MM.1S (cell line): ENCODE measurements around the gene GPR107.

ENCODE experiments used
- DNase-seq: peaks from one replicate; pipeline ENCODE4 v3.0.0-alpha.2; 2015
- H2AFZ ChIP-seq: fragments of 300-600 bp; sonication (generic); 2 replicates; pipeline ENCODE4 v1.6.0; 2016; ENCODE audit warnings: antibody characterized with exemption, low read length
- H3F3A ChIP-seq: fragments of 300-600 bp; sonication (generic); 2 replicates; pipeline ENCODE4 v1.6.1; 2016; ENCODE audit warnings: mild to moderate bottlenecking, antibody characterized with exemption, low read length, moderate library complexity, mixed read lengths; ENCODE audit not compliant: insufficient read depth
- H3K27ac ChIP-seq: fragments of 300-600 bp; sonication (generic); 2 replicates; pipeline ENCODE4 v1.5.1; 2016; ENCODE audit warnings: mild to moderate bottlenecking, low read length
- H3K27me3 ChIP-seq: fragments of 300-600 bp; sonication (generic); replicated peaks from 2 replicates; pipeline ENCODE4 v1.6.0; 2016; ENCODE audit warnings: low read length; ENCODE audit not compliant: insufficient read depth
- H3K36me3 ChIP-seq: fragments of 300-600 bp; sonication (generic); replicated peaks from 2 replicates; pipeline ENCODE4 v1.6.1; 2016; ENCODE audit warnings: mild to moderate bottlenecking, low read length, mixed read lengths; ENCODE audit not compliant: insufficient read depth
- H3K4me1 ChIP-seq: fragments of 300-600 bp; sonication (generic); 2 replicates; pipeline ENCODE4 v1.6.1; 2016; ENCODE audit warnings: low read length, mixed read lengths
- H3K4me2 ChIP-seq: fragments of 300-600 bp; sonication (generic); 2 replicates; pipeline ENCODE4 v1.6.0; 2016; ENCODE audit warnings: low read depth, low read length
- H3K4me3 ChIP-seq: fragments of 300-600 bp; sonication (generic); 2 replicates; pipeline ENCODE4 v1.5.1; 2016; ENCODE audit warnings: low read length, mixed read lengths
- H3K79me2 ChIP-seq: fragments of 300-600 bp; sonication (generic); 2 replicates; pipeline ENCODE4 v1.6.1; 2016; ENCODE audit warnings: mixed run types, low read length, mixed read lengths
- H3K9ac ChIP-seq: fragments of 300-600 bp; sonication (generic); 2 replicates; pipeline ENCODE4 v1.6.1; 2016; ENCODE audit warnings: low read length, mixed read lengths
- H3K9me2 ChIP-seq: fragments of 300-600 bp; sonication (generic); replicated peaks from 2 replicates; pipeline ENCODE4 v1.6.1; 2016; ENCODE audit warnings: mild to moderate bottlenecking, low read length, mixed read lengths; ENCODE audit not compliant: insufficient read depth
- H3K9me3 ChIP-seq: fragments of 300-600 bp; sonication (generic); replicated peaks from 2 replicates; pipeline ENCODE4 v1.6.1; 2016; ENCODE audit warnings: mild to moderate bottlenecking, low read length, mixed read lengths; ENCODE audit not compliant: insufficient read depth
- H4K20me1 ChIP-seq: fragments of 300-600 bp; sonication (generic); 2 replicates; pipeline ENCODE4 v1.6.1; 2016; ENCODE audit warnings: mild to moderate bottlenecking, low read length, moderate library complexity, mixed read lengths; ENCODE audit not compliant: insufficient read depth
- CTCF ChIP-seq: fragments of 300-600 bp; sonication (generic); IDR thresholded peaks from 2 replicates; pipeline ENCODE4 v1.5.1; 2016; ENCODE audit warnings: antibody characterized with exemption, low read length, mixed read lengths
- EZH2 ChIP-seq: fragments of 300-600 bp; sonication (generic); optimal IDR thresholded peaks from 2 replicates; pipeline ENCODE3; 2017; ENCODE audit warnings: low read depth, mild to moderate bottlenecking, antibody characterized with exemption, low read length, mixed read lengths
- EZH2phosphoT487 ChIP-seq: fragments of 300-600 bp; sonication (generic); IDR thresholded peaks from 2 replicates; pipeline ENCODE4 v1.6.1; 2018; ENCODE audit warnings: antibody characterized with exemption, low read length

Gene GPR107

GRCh38 chr9:130010151-130010988 lies 43.3 kb upstream of the GPR107 start:
- Histone ChIP-seq H3K4me2 (peak overlapping the region; percentile 54), H3K27ac (peak overlapping the region; percentile 93), H3K79me2 (peaks cover 26% of the 10 kb centered on the region), H4K20me1 (no peaks in the 10 kb centered on the region), H3F3A (peaks cover 11% of the 10 kb centered on the region), H3K4me3 (no peak overlapping the region; the same call in 1 of the 2 replicates), H2AFZ (peak overlapping the region; percentile 35; the same call in 1 of the 2 replicates), H3K9me2 (no peaks in the 10 kb centered on the region), H3K36me3 (no peaks in the 10 kb centered on the region), H3K9ac (peak overlapping the region; percentile 62), H3K4me1 (peaks cover 10% of the 10 kb centered on the region), H3K9me3 (no peaks in the 10 kb centered on the region), H3K27me3 (no peaks in the 10 kb centered on the region)
- DNase-seq = peak; percentile 87
- TF ChIP-seq EZH2 = no peak

GRCh38 chr9:130013326-130013725 lies 40.4 kb upstream of the GPR107 start:
- Histone ChIP-seq H3K79me2 (peaks cover 24% of the 10 kb centered on the region), H3K27me3 (no peaks in the 10 kb centered on the region), H3K9me2 (no peaks in the 10 kb centered on the region), H3K27ac (no peak overlapping the region), H3K4me2 (no peak overlapping the region), H3K4me1 (peaks cover 13% of the 10 kb centered on the region), H3K4me3 (no peak overlapping the region), H3K9ac (no peak overlapping the region), H3K9me3 (no peaks in the 10 kb centered on the region), H2AFZ (no peak overlapping the region), H3K36me3 (no peaks in the 10 kb centered on the region), H3F3A (peaks cover 11% of the 10 kb centered on the region), H4K20me1 (no peaks in the 10 kb centered on the region)
- TF ChIP-seq EZH2 (no peak), EZH2phosphoT487 (no peak), CTCF (no peak)
- DNase-seq = no peak

DNA sequence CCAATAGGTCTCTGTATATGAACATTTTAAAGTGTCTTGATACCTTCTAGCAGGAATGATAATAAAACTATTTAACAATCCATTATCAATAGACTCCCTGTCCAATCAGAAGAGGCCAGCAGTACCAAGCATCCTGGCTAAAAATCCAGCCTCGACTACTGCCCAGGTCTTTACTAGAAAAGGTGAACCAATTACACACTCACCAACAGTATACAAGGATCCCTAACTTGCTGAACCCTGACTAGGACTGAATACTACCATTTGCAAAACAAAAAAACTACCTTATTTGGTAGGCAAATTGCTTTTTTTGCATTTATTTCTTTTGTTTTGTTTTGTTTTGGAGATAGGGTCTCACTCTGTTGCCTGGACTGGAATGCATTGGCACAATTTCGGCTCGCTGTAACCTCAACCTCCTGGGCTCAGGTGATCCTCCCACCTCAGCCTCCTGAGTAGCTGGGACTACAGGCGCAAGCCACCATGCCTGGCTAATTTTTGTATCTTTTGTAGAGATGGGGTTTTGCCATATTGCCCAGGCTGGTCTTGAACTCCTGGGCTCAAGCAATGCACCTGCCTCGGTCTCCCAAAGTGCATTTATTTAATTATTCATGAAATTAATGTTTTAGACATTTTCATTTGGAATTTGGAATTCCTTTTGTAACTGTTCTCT lies 38.2 kb upstream of the GPR107 start:
- H3K79me2 ChIP-seq = peaks cover 10% of the 10 kb centered on the region

More for the DNA sequence above, 38.2 kb upstream of the GPR107 start:
- H3K27me3 ChIP-seq = no peaks in the 10 kb centered on the region
- H3K4me1 ChIP-seq = peaks cover 7% of the 10 kb centered on the region
- peaks cover 3% of the 10 kb centered on the region; the same call in 1 of the 2 replicates for H3F3A ChIP-seq
- no peak overlapping the region for H3K4me2 ChIP-seq
- H3K9me2 ChIP-seq = no peaks in the 10 kb centered on the region
- no peak overlapping the region for H2AFZ ChIP-seq
- TF ChIP-seq EZH2phosphoT487 = no peak
- TF ChIP-seq EZH2 = no peak
- TF ChIP-seq CTCF = no peak
- no peaks in the 10 kb centered on the region for H3K36me3 ChIP-seq
- no peaks in the 10 kb centered on the region for H3K9me3 ChIP-seq
- H3K4me3 ChIP-seq = no peak overlapping the region
- H3K9ac ChIP-seq = no peak overlapping the region
- H4K20me1 ChIP-seq = no peaks in the 10 kb centered on the region
- no peak overlapping the region for H3K27ac ChIP-seq
- no peak for DNase-seq
